ENCODE results near the gene CYP4F2. TPM values are rescaled to one million over a fixed set of nuclear protein-coding genes. Genes with fewer than 3 reads are reported as not detected.

The CYP4F2 gene
- total RNA-seq, 6 experiments from 2014 or later: 151 to 228 (median 173) TPM

GRCh38 chr19:15915109-15915508 is 17.2 kb upstream of the CYP4F2 start:
- no peak for TF ChIP-seq POLR2A (IDR thresholded peaks at IDR 0.05)
- TF ChIP-seq CTCF (IDR thresholded peaks at IDR 0.05): no peak
- no peak for ATAC-seq
- intact Hi-C loops (cut with DNase I): no loop called here
- Histone ChIP-seq H3K36me3 (peaks cover 0 to 35% (median 9%) of the 10 kb centered on the region in 4 donors), H3K4me3 (no peak overlapping the region), H3K9me3 (no peaks in the 10 kb centered on the region), H3K4me1 (no peaks in the 10 kb centered on the region), H3K27ac (no peak overlapping the region), H3K27me3 (no peaks in the 10 kb centered on the region)
- 100% methylated on average over 2 of the region's 2 CpGs for WGBS (ENCODE audit: insufficient coverage, low coverage, low lambda C conversion rate, missing lambda C conversion rate)
- no peak for DNase-seq

GRCh38 chr19:15913830-15914229 is 16.0 kb upstream of the CYP4F2 start:
- TF ChIP-seq CTCF (IDR thresholded peaks at IDR 0.05): no peak
- no peak for TF ChIP-seq POLR2A (IDR thresholded peaks at IDR 0.05)
- WGBS (ENCODE audit: insufficient coverage, low coverage, low lambda C conversion rate, missing lambda C conversion rate): 86% methylated on average over 5 of the region's 8 CpGs
- intact Hi-C loops (cut with DNase I): no loop called here

GRCh38 chr19:15913384-15913783 is 15.5 kb upstream of the CYP4F2 start:
- peak in 1 of 4 donors; percentile 22 for ATAC-seq
- no peak for TF ChIP-seq CTCF (IDR thresholded peaks at IDR 0.05)
- no peak for TF ChIP-seq POLR2A (IDR thresholded peaks at IDR 0.05)
- intact Hi-C loops (cut with DNase I): no loop called here
- 93% methylated on average over 5 of the region's 6 CpGs for WGBS (ENCODE audit: insufficient coverage, low coverage, low lambda C conversion rate, missing lambda C conversion rate)
- DNase-seq: no peak
- Histone ChIP-seq H3K36me3 (peaks cover 0 to 27% (median 9%) of the 10 kb centered on the region in 4 donors), H3K4me1 (no peaks in the 10 kb centered on the region), H3K4me3 (no peak overlapping the region), H3K9me3 (no peaks in the 10 kb centered on the region), H3K27ac (no peak overlapping the region), H3K27me3 (no peaks in the 10 kb centered on the region)

More at GRCh38 chr19:15913830-15914229, 16.0 kb upstream of the CYP4F2 start:
- no peak for DNase-seq
- Histone ChIP-seq H3K27me3 (no peaks in the 10 kb centered on the region), H3K4me1 (no peaks in the 10 kb centered on the region), H3K36me3 (peaks cover 0 to 29% (median 9%) of the 10 kb centered on the region in 4 donors), H3K9me3 (no peaks in the 10 kb centered on the region), H3K27ac (no peak overlapping the region), H3K4me3 (no peak overlapping the region)
- no peak for ATAC-seq

DNA sequence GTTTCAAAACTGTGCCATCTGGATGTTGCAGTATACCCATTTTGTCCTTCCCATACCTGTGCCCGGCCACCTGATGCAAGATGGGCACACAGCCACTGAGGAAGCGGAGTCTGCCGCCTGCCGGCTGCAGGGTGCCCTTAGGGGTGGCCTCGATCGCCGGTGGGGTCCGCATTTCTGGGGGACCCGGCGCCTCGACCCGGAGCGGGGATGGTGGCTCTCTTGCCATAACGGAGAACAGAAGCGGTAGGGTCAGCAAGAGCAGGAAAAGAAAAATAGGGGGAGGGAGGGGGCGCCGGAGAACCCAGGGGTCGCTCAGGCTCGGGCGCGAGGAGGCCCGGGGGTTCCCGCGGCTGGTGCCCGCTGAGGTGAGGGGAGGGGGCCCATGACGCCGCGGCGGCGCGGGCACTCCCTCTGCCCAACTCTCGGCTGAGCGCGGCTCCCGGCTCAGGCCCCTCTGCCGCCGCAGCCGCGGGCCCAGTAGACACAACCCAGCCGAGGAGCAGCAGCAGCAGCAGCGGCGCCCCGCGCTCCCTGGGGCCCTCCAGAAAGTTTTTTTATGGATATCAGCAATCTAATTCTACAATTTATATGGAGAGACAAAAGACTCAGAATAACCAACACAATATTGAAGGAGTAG is 13.8 kb upstream of the CYP4F2 start:
- Histone ChIP-seq H3K4me3 (no peak overlapping the region), H3K27ac (no peak overlapping the region), H3K27me3 (no peaks in the 10 kb centered on the region), H3K9me3 (no peaks in the 10 kb centered on the region), H3K36me3 (peaks cover 0 to 21% (median 9%) of the 10 kb centered on the region in 4 donors), H3K4me1 (no peaks in the 10 kb centered on the region)
- DNase-seq: no peak
- peak in 3 of 4 donors; percentile 21 to 49 (median 33) for ATAC-seq
- no peak for TF ChIP-seq POLR2A (IDR thresholded peaks at IDR 0.05)
- TF ChIP-seq CTCF (IDR thresholded peaks at IDR 0.05): no peak
- WGBS (ENCODE audit: insufficient coverage, low coverage, low lambda C conversion rate, missing lambda C conversion rate): 33% methylated on average over 8 of the region's 44 CpGs
- intact Hi-C loops (cut with DNase I): no loop called here
